HEK293T (cell line): ENCODE data around the gene MUTYH.
"Not testable (repeated sequence)": the region's sequence is repeated elsewhere in the genome, so short reads cannot be mapped to it uniquely, and the experiment has no call there.

Source experiments
- BHLHE40 ChIP-seq: fragments of 450-650 bp; IDR thresholded peaks from 2 replicates; pipeline ENCODE4 v1.6.1; 2016; ENCODE audit warnings: mild to moderate bottlenecking, moderate library complexity, borderline replicate concordance
- FOXK2 ChIP-seq: fragments of 450-650 bp; IDR thresholded peaks from 2 replicates; pipeline ENCODE4 v1.6.1; 2016; ENCODE audit warnings: mild to moderate bottlenecking
- FOXM1 ChIP-seq: fragments of 450-650 bp; IDR thresholded peaks from 2 replicates; pipeline ENCODE4 v1.6.1; 2017; ENCODE audit warnings: mild to moderate bottlenecking, borderline replicate concordance

GRCh38 chr1:45384213-45384612, 44.0 kb upstream of the MUTYH start:
- not testable (repeated sequence) for TF ChIP-seq FOXK2, FOXM1, BHLHE40
